ENCODE measurements around the gene SVIL. TPM values are rescaled to one million over a fixed set of nuclear protein-coding genes. Genes with fewer than 3 reads are reported as not detected.
"Not testable (repeated sequence)": the region's sequence is repeated elsewhere in the genome, so short reads cannot be mapped to it uniquely, and the experiment has no call there.

SVIL gene
- total and polyA plus RNA-seq, 10 donors: 1.4 to 65.3 (median 20.4) TPM

- Histone ChIP-seq H3K27me3 (replicated peaks in 1 of 7) (no peaks in the 10 kb centered on the region), H3K4me1 (no peaks in the 10 kb centered on the region), H3K27ac (no peak overlapping the region), H3K4me3 (no peak overlapping the region), H3K36me3 (no peaks in the 10 kb centered on the region), H3K9me3 (peaks cover 0 to 13% (median 0%) of the 10 kb centered on the region in 8 donors)
- TF ChIP-seq CTCF (IDR thresholded peaks at IDR 0.05 in 8 of 11, conservative IDR thresholded peaks at IDR 0.05 in 3 of 11) (no peak), POLR2A (IDR thresholded peaks at IDR 0.05) (no peak), POLR2AphosphoS5 (IDR thresholded peaks at IDR 0.05) (no peak)
- no peak for DNase-seq
- intact Hi-C loops (cut with DNase I; ENCODE audit: low total_unique reads): no loop called here
- 89 to 97% (median 91%) methylated on average over 10 of the region's 10 CpGs for WGBS, 5 donors
These were observed 23.7 kb downstream of the SVIL start for GRCh38 chr10:29610876-29611647.

- H3K36me3 ChIP-seq; H3K27me3 ChIP-seq (replicated peaks in 1 of 7); H3K4me1 ChIP-seq; DNase-seq; H3K4me3 ChIP-seq; H3K27ac ChIP-seq; intact Hi-C loops (cut with DNase I; ENCODE audit: low total_unique reads): not testable (repeated sequence)
- WGBS, 5 donors: 86 to 97% (median 95%) methylated on average over 3 of the region's 3 CpGs
- H3K9me3 ChIP-seq: peaks cover 0 to 13% (median 0%) of the 10 kb centered on the region in 8 donors
These were observed 24.4 kb downstream of the SVIL start for GRCh38 chr10:29610331-29610730.

GRCh38 chr10:29609696-29610095, 25.1 kb downstream of the SVIL start:
- Histone ChIP-seq H3K36me3 (no peaks in the 10 kb centered on the region), H3K9me3 (peaks cover 0 to 13% (median 0%) of the 10 kb centered on the region in 8 donors), H3K4me3 (no peak overlapping the region), H3K27ac (no peak overlapping the region), H3K4me1 (no peaks in the 10 kb centered on the region), H3K27me3 (replicated peaks in 1 of 7) (no peaks in the 10 kb centered on the region)
- intact Hi-C loops (cut with DNase I; ENCODE audit: low total_unique reads): no loop called here
- WGBS, 5 donors: 90 to 98% (median 94%) methylated on average over 2 to 3 of the region's 3 CpGs
- TF ChIP-seq POLR2AphosphoS5 (IDR thresholded peaks at IDR 0.05): no peak
- no peak for DNase-seq

- intact Hi-C loops (cut with DNase I; ENCODE audit: low total_unique reads): no loop called here
- H3K27me3 ChIP-seq (replicated peaks in 1 of 7): no peaks in the 10 kb centered on the region
- no peak for DNase-seq
- 77 to 91% (median 84%) methylated on average over 9 to 11 of the region's 11 CpGs for WGBS, 5 donors
- no peaks in the 10 kb centered on the region for H3K36me3 ChIP-seq
- peaks cover 0 to 13% (median 0%) of the 10 kb centered on the region in 8 donors for H3K9me3 ChIP-seq
- no peak overlapping the region for H3K4me3 ChIP-seq
- no peak for TF ChIP-seq POLR2AphosphoS5 (IDR thresholded peaks at IDR 0.05)
- no peak for TF ChIP-seq CTCF (IDR thresholded peaks at IDR 0.05 in 8 of 11, conservative IDR thresholded peaks at IDR 0.05 in 3 of 11)
- TF ChIP-seq POLR2A (IDR thresholded peaks at IDR 0.05): no peak
- peaks cover 0 to 4% (median 0%) of the 10 kb centered on the region in 6 donors for H3K4me1 ChIP-seq
- H3K27ac ChIP-seq: no peak overlapping the region
These were observed 26.1 kb downstream of the SVIL start for GRCh38 chr10:29608476-29609301.

- H3K36me3 ChIP-seq: no peaks in the 10 kb centered on the region
- peaks cover 0 to 13% (median 0%) of the 10 kb centered on the region in 8 donors for H3K9me3 ChIP-seq
- DNase-seq: no peak
- intact Hi-C loops (cut with DNase I; ENCODE audit: low total_unique reads): no loop called here
- 51 to 80% (median 68%) methylated on average over 2 to 4 of the region's 4 CpGs for WGBS, 5 donors
- H3K27ac ChIP-seq: no peak overlapping the region
- TF ChIP-seq POLR2A (IDR thresholded peaks at IDR 0.05) (no peak), CTCF (IDR thresholded peaks at IDR 0.05 in 8 of 11, conservative IDR thresholded peaks at IDR 0.05 in 3 of 11) (no peak), POLR2AphosphoS5 (IDR thresholded peaks at IDR 0.05) (no peak)
- H3K4me1 ChIP-seq: peaks cover 0 to 11% (median 0%) of the 10 kb centered on the region in 6 donors
- no peaks in the 10 kb centered on the region for H3K27me3 ChIP-seq (replicated peaks in 1 of 7)
- H3K4me3 ChIP-seq: no peak overlapping the region
These were observed 26.7 kb downstream of the SVIL start for GRCh38 chr10:29608062-29608461.

Measured in spleen (tissue), 11 donors.